NCI-H146 treated with DMSO at 0.1 percent for 48 hours (cell line): ENCODE results near the gene ARL14.
A peak's percentile ranks its signal among the peaks of the same experiment; 100 is the strongest.
"Not testable (repeated sequence)": the region's sequence is repeated elsewhere in the genome, so short reads cannot be mapped to it uniquely, and the experiment has no call there.

Experiments
- DNase-seq: peaks from one replicate; lab custom pipeline; 2025; ENCODE audit not compliant: unreplicated experiment; lab: John Stamatoyannopoulos, UW

Gene ARL14

DNA sequence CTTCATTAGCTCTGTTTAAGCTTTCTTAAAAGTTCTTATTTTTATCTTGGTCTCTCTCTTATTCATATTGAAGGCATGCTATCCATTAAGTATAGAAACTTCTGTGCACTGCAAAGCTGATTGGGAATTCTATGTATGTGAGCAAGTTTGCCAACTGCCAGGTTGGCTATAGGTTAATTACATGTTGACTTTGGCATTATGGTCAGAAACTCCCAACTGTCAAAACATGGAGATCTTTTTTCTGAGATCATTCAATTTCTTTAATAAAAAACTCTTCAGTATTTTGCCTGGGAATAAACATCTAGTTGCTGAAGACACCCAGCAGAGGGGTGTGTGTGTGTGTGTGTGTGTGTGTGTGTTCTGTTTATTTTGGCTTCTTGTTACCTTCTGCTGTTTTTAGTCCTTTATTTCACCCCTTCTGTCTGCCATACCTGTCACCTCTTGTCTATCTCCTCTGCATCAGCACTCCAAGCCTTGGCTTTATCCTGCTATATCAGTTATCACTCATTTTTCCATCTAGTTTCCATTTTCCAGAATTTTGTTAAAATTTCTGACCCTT, 1.3 kb upstream of the ARL14 start:
- no peak for DNase-seq

DNA sequence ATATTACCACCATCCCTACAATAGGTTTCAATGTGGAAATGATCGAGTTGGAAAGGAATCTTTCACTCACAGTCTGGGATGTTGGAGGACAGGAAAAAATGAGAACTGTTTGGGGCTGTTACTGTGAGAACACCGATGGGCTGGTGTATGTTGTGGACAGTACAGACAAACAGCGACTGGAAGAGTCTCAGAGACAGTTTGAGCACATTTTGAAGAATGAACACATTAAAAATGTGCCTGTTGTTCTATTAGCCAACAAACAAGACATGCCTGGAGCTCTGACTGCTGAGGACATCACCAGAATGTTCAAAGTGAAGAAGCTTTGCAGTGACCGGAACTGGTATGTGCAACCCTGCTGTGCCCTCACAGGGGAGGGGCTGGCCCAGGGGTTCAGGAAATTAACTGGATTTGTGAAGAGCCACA, 510 bp downstream of the ARL14 start:
- DNase-seq: no peak

DNA sequence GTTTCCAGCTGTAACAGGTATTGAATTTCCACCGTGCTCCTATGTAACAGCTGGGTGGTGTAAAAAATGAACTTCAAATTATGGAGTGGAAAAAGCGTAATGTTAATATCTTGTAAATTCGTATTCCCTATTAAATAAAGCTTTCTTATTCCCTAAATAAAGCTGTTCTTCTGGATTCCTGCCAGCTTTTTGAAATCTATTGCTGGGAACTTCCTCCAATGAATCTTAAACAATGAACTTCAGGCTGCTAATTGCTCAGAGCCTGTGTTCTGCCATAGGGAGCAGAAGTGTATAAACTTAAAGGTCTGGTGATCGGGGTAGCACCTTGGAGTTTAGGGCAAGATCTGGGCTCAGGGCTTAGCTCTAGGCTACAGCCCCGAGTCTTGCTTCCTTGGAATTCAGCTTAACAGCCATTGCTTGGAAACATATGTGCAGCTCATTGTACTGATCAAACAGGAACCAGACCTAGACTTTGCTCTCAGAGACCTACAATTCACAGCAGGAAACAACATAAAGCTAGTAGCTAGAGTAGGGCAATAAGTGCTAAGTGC, 1.4 kb downstream of the ARL14 start:
- peak; percentile 43 for DNase-seq

- no peak for DNase-seq
Observed at GRCh38 chr3:160684368-160684740, 7.4 kb downstream of the ARL14 start.

- no peak for DNase-seq
Observed at GRCh38 chr3:160685144-160685766, 8.3 kb downstream of the ARL14 start.

DNA sequence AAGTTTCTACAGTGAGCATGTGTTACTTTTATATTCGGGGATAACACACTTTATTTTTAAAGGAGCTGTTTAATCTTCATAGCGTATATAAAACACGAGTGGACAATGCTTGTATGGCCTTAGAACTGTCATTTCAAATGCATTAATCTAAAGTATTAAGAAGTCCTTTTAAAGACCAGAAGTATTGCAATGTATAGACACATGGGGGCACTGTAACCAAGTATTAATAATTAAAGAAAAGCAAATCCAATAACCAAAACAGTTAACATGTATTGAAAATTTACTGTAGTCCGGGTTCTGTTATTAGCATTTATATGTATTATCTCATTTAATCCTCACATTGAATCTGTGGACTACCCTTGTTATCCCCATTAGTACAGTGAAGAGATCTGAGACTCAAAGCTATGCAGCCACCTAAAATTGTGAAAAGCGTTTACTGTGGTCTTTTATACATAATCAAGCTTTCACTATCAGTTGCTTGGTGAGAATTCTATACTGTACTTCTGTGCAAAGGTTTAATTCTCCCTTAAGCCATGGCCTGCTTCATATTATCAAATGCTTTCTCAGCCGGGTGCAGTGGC, 10.1 kb downstream of the ARL14 start:
- peak; percentile 59 for DNase-seq

- no peak for DNase-seq
Observed at GRCh38 chr3:160691151-160691550, 14.2 kb downstream of the ARL14 start.

DNA sequence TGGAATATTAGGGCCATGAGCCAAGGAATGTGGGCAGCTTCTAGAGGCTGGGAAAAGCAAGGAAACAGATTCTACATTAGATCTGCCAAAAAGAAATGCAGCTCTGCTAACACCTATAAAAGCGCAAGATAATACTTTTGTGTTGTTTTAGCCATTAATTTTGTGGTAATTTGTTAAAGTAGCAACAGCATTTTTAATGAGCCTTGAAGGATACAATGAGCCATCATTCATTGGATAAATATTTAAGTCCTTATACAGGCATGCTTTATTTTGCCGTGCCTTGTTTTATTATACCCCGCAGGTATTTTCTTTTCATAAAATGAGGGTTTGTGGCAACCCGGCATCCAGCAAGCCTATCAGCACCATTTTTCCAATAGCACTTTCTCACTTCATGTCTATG, 15.0 kb downstream of the ARL14 start:
- no peak for DNase-seq

- DNase-seq: no peak
Observed at GRCh38 chr3:160693191-160693590, 16.2 kb downstream of the ARL14 start.

DNA sequence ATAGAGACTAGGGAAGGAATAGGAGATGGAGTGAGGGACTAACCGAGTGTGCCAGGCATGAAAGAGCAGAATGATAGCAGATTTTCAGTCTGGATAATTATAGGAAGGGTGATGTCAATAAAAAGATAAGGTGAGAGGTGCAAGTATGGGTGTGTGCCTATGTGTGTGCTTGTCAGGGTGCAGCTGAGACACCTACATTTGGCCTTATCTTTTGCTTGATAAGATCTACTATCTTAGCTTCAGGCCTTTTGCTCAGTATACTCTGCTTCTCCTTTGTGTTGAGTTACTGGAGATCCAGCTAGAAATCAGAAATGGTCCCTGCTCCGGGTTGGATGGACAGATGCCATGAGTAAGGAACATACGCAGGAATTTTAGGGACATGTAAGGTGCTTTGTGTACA, 17.4 kb downstream of the ARL14 start:
- DNase-seq: no peak

- no peak for DNase-seq
Observed at GRCh38 chr3:160695003-160695402, 18.0 kb downstream of the ARL14 start.

DNA sequence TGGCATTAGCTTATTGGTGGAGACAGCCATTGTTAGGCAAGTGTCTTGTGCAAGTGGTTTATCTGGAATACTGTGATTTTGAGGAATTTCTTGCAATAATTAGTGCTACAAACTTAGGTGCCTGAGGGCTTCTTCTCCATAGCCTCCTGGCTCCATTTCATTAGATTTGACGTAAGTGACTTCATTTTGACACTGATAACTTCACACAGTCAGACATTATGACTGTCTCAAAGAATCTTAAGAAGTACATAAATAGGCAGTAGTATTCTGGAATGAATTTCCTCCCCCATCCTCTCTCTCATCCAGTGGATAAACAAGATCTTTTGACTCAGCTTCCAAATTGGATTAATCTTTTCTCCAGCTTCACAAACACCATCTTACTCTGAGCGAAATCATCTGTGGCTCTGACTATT, 19.0 kb downstream of the ARL14 start:
- no peak for DNase-seq

DNA sequence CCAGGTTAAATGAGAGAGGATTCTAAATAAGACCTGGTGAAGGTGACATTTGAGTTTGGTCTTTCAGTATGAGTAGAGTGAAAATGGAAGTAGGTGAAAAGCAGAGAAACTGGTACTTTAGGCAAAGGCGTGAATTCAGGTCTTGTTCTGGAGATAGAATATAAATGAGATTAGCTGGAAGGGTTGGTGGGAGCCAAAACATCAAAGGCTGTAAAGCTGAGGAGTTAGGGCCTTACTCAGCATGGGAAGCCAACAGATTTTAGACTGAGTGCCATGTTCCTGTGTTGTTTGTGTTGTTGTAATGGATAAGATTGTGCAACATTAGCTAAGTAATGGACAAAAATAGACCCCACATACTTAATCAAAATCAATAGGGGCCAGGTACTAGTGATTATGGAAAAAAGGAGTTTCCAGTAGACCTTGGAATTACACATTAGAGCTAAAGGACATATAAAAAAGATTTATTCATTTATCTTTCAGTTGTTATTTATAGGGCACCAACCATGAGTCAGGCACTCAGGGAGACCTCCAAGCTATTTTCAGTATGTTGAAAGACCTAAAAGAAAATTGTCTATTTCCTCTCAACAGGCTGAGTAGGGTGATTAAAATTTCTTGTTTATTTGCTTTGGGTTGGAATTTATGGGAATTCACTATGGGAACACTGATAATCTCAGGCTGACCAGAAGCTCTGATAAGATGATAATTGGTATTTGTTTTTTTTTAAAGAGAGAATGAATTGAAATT, 20.8 kb downstream of the ARL14 start:
- DNase-seq: peak; percentile 89

GRCh38 chr3:160698599-160699195, 21.7 kb downstream of the ARL14 start:
- no peak for DNase-seq

DNA sequence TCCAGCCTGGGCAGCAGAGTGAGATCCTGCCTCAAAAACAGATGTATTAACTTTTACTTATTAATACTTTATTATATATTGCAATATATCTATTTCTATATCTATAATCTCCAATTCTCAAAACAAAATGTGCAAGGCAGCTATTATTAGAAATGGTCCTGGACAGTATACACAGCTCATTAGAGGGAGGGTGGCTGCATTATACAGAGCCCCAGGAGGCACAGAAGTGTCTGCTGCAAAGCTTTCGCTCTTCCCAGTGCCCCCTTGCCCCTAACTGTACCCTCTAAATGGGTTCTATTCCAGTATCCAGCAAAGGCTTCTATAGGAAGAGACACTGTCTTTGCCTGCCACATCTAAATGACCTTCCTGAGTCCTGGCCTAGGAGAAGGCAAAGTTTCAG, 24.5 kb downstream of the ARL14 start:
- no peak for DNase-seq

DNA sequence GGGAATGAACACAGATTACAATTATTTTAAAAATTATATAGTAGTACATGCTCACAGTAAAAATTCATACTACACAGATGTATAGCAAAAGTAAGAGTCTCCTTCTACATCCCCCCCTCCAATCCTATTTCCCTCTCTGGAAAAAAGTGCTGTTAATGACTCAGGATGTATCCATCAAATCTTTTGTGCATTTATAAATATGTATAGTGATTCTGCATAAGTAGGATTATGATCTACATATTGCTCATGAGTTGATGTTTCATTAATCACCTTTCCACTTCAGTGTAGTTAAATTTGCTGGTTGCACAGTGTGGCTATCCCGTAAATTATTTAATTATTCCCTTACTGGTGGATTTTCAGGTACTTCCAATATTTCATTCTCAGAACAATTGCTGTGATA, 25.3 kb downstream of the ARL14 start:
- DNase-seq: no peak

- DNase-seq: no peak
Observed at GRCh38 chr3:160703974-160704373, 27.0 kb downstream of the ARL14 start.

DNA sequence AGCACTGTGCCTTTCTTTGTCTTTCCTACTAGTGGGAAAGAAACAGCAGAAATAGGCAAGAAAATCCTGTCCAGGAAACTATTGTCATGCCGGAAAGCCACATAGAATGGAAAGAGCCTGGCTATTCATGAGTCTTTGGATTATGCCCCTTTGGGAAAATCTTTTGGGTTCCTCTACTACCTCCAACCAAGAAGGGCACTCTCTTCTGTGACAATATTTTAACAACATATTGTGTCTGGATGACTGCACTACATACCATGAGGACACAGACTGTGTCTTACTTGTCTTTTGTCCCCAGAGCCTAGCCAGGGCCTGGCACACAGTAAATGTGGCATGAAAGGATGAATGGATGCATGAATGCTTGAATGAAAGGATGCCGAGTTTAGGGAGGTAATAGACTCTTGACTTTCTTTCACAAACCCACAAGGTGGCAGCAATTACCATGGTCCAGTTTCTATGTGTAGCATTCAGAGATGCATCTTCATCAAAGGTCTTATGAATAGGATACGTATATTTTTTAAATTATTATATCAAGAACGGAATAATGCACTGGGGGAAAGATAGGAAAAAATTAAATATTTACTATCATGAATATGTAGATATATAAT, 30.3 kb downstream of the ARL14 start:
- peak; percentile 78 for DNase-seq

DNA sequence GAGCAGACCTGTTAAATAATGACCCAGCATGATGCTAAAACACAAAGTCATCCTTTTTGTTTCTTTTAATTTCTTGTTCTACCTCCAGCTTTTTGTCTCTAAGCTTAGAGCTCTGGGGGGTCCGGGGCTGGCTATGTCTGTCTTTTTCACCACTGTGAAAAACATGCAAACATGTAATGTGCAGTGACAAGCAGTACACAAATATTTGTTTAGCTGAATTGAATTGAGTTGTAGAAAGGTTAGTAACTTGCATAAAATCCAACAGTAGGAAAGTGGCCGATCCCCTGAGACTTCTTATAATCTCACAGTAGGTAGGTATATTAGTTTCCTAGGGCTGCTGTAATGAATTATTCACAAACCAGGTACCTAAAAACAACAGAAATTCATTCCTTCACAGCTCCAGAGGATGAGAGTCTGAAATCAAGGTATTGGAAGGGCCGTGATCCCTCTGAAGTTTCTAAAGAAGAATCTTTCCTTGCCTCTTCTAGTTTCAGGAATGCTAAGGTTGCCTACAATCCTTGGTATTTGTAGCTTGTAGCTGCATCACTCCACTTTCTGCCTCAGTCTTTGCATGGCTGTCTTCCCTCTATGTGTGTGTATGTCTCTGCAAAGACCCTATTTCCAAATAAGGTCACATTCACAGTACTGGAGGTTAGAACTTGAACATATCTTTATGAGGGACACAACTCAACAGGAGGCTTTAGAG, 32.7 kb downstream of the ARL14 start:
- no peak for DNase-seq

GRCh38 chr3:160713144-160713543, 36.2 kb downstream of the ARL14 start:
- not testable (repeated sequence) for DNase-seq
